ENCODE results near the gene AKR1C1.
"Not testable (repeated sequence)": the region's sequence is repeated elsewhere in the genome, so short reads cannot be mapped to it uniquely, and the experiment has no call there.

- TF ChIP-seq HDGF (IDR thresholded peaks at IDR 0.05; ENCODE audit: borderline replicate concordance); FOXK2 (IDR thresholded peaks at IDR 0.05); BHLHE40 (IDR thresholded peaks at IDR 0.05; ENCODE audit: borderline replicate concordance); TARDBP (IDR thresholded peaks at IDR 0.05); SUZ12 (IDR thresholded peaks at IDR 0.05); SP1 (IDR thresholded peaks at IDR 0.05); FOXM1 (IDR thresholded peaks at IDR 0.05; ENCODE audit: borderline replicate concordance); ELF4 (IDR thresholded peaks at IDR 0.05); ZNF384 (IDR thresholded peaks at IDR 0.05); FOXA1 (IDR thresholded peaks at IDR 0.05); L3MBTL2 (conservative IDR thresholded peaks at IDR 0.05); CTBP1 (IDR thresholded peaks at IDR 0.05; ENCODE audit: borderline replicate concordance): not testable (repeated sequence)
- TF ChIP-seq, protein P1, sequence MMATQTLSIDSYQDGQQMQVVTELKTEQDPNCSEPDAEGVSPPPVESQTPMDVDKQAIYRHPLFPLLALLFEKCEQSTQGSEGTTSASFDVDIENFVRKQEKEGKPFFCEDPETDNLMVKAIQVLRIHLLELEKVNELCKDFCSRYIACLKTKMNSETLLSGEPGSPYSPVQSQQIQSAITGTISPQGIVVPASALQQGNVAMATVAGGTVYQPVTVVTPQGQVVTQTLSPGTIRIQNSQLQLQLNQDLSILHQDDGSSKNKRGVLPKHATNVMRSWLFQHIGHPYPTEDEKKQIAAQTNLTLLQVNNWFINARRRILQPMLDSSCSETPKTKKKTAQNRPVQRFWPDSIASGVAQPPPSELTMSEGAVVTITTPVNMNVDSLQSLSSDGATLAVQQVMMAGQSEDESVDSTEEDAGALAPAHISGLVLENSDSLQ (IDR thresholded peaks at IDR 0.05): not testable (repeated sequence)
These were observed 7.1 kb upstream of the AKR1C1 start for GRCh38 chr10:4956088-4956487.

Data from HEK293T (cell line).